Loucy (cell line): ENCODE data around the gene LPIN2.

Source experiments
- CTCF ChIP-seq: fragments of 200-600 bp; sonication (generic); conservative IDR thresholded peaks from 2 replicates; pipeline ENCODE4 v1.5.1; 2014; ENCODE audit warnings: mild to moderate bottlenecking, antibody characterized with exemption, low read length
- EZH2phosphoT487 ChIP-seq: fragments of 200-600 bp; IDR thresholded peaks from 2 replicates; pipeline ENCODE4 v1.6.1; 2018; ENCODE audit warnings: antibody characterized with exemption, mild to moderate bottlenecking, moderate library complexity, borderline replicate concordance

- TF ChIP-seq CTCF (no peak), EZH2phosphoT487 (no peak)
These were observed 27.9 kb upstream of the LPIN2 start for GRCh38 chr18:3040881-3041280.
